GM12878 (cell line): ENCODE data around the gene MFN2. TPM values are rescaled to one million over a fixed set of nuclear protein-coding genes. Genes with fewer than 3 reads are reported as not detected.

ENCODE experiments used
- ATAC-seq: fragments of 200-7000 bp; cut with Tn5 transposase; 3 replicates; pipeline ENCODE4 v1.9.1; 2020; ENCODE audit warnings: mild to moderate bottlenecking, moderate library complexity
- BruUV-seq: library from RNA; stranded (reverse); fragments of 400-500 nt; replicated peaks from 2 replicates; lab custom pipeline; 2021; lab: Mats Ljungman, UMichigan
- CTCF ChIA-PET: fragments of 300-600 bp; sonication (Branson Sonifier 250); formaldehyde crosslinking; extraction: SDS; loops from one replicate; lab custom pipeline; 2021; ENCODE audit warnings: inconsistent platforms; lab: Yijun Ruan, JAX
- POLR2A ChIA-PET: fragments of 350-600 bp; formaldehyde crosslinking; extraction: SDS; loops from one replicate; lab custom pipeline; 2021; ENCODE audit warnings: inconsistent platforms; lab: Charles Lee
- RAD21 ChIA-PET: fragments of 300-600 bp; sonication (Branson Sonifier 250); formaldehyde crosslinking; loops from one replicate; lab custom pipeline; 2023; ENCODE audit warnings: antibody characterized with exemption; ENCODE audit not compliant: unreplicated experiment; lab: Charles Lee
- SMC1A ChIA-PET: fragments of 300-600 bp; sonication (Branson Sonifier 250); formaldehyde crosslinking; loops from one replicate; lab custom pipeline; 2023; ENCODE audit not compliant: unreplicated experiment, uncharacterized antibody; lab: Charles Lee
- DNase-seq: peaks from one replicate; pipeline ENCODE4 v3.0.0-alpha.2; 2011; ENCODE audit warnings: low read depth, low spot score
- FAIRE-seq: peaks from 3 replicates; lab custom pipeline; 2011; peaks lifted over from hg19 to GRCh38; lab: Jason Lieb, UNC
- H2AFZ ChIP-seq: 2 replicates; pipeline ENCODE4 v1.6.0; 2011; ENCODE audit warnings: low read depth, low read length, control low read depth; ENCODE audit not compliant: control insufficient read depth
- H3K27ac ChIP-seq: 2 replicates; pipeline ENCODE4 v1.5.1; 2011; ENCODE audit warnings: control low read depth; ENCODE audit not compliant: control insufficient read depth, insufficient read depth
- H3K27me3 ChIP-seq, 2 experiments: replicated peaks in 1 of 2; 2 replicates each; pipeline versions ENCODE4 v1.6.0 to v1.6.1; 2011; ENCODE audit warnings: low read length in 1 of 2; ENCODE audit not compliant: control insufficient read depth in 2 of 2, insufficient read depth in 2 of 2
- H3K36me3 ChIP-seq, 2 experiments: 2 replicates each; pipeline ENCODE4 v1.5.1; 2011; ENCODE audit warnings: low read length in 1 of 2; ENCODE audit not compliant: control insufficient read depth in 2 of 2, insufficient read depth in 2 of 2
- H3K4me1 ChIP-seq: 2 replicates; pipeline ENCODE4 v1.6.1; 2011; ENCODE audit warnings: mild to moderate bottlenecking, low read length, moderate library complexity, mixed read lengths; ENCODE audit not compliant: control insufficient read depth, insufficient read depth
- H3K4me2 ChIP-seq: 2 replicates; pipeline ENCODE4 v1.6.0; 2011; ENCODE audit warnings: control low read depth; ENCODE audit not compliant: control insufficient read depth, insufficient read depth
- H3K4me3 ChIP-seq: fragments of 200-600 bp; sonication (generic); 2 replicates; pipeline ENCODE4 v1.5.1; 2016
- H3K79me2 ChIP-seq: 2 replicates; pipeline ENCODE4 v1.6.0; 2011; ENCODE audit warnings: low read length; ENCODE audit not compliant: control insufficient read depth, insufficient read depth
- H3K9ac ChIP-seq: 2 replicates; pipeline ENCODE4 v1.8.0; 2011; ENCODE audit warnings: low read length, control low read depth, mixed read lengths; ENCODE audit not compliant: control insufficient read depth, insufficient read depth
- H3K9me3 ChIP-seq: replicated peaks from 3 replicates; pipeline ENCODE4 v1.5.1; 2011; ENCODE audit warnings: mild to moderate bottlenecking, low read length; ENCODE audit not compliant: control insufficient read depth, insufficient read depth
- H4K20me1 ChIP-seq: 2 replicates; pipeline ENCODE4 v1.6.0; 2011; ENCODE audit not compliant: control insufficient read depth, insufficient read depth
- ASH2L ChIP-seq: fragments of 300-600, 200-600 bp; sonication (generic); IDR thresholded peaks from 2 replicates; pipeline ENCODE4 v1.6.1; 2017; ENCODE audit warnings: low read depth, mild to moderate bottlenecking, borderline replicate concordance
- CTCF ChIP-seq, 3 experiments: IDR thresholded peaks in 2 of 3; conservative IDR thresholded peaks in 1 of 3; 2 replicates each; pipeline ENCODE4 v1.5.1; 2011; ENCODE audit warnings: low read depth in 3 of 3, low read length in 3 of 3, mild to moderate bottlenecking in 3 of 3, control low read depth in 2 of 3, moderate library complexity in 2 of 3, inconsistent platforms in 1 of 3, mixed read lengths in 1 of 3; ENCODE audit not compliant: control insufficient read depth in 2 of 3, insufficient read depth in 1 of 3; ENCODE audit errors: extremely low read depth in 1 of 3
- IKZF1 ChIP-seq: fragments of 450-650 bp; conservative IDR thresholded peaks from 2 replicates; pipeline ENCODE4 v1.6.1; 2017; ENCODE audit warnings: antibody characterized with exemption, mild to moderate bottlenecking
- IRF4 ChIP-seq: IDR thresholded peaks from 2 replicates; pipeline ENCODE4 v1.6.1; 2011; ENCODE audit warnings: low read depth, low read length
- RAD21 ChIP-seq: IDR thresholded peaks from 2 replicates; pipeline ENCODE4 v1.6.1; 2011; ENCODE audit warnings: mild to moderate bottlenecking, low read depth, low read length, moderate library complexity; ENCODE audit not compliant: insufficient read depth
- SMC3 ChIP-seq: IDR thresholded peaks from 2 replicates; pipeline ENCODE4 v1.6.1; 2011; ENCODE audit warnings: low read length, improper control_type of control experiment, borderline replicate concordance
- SPI1 ChIP-seq: IDR thresholded peaks from 2 replicates; pipeline ENCODE4 v1.6.1; 2011; ENCODE audit warnings: low read depth, mild to moderate bottlenecking, low read length, moderate library complexity, borderline replicate concordance; ENCODE audit not compliant: insufficient read depth
- USF2 ChIP-seq: IDR thresholded peaks from 2 replicates; pipeline ENCODE4 v1.6.1; 2011; ENCODE audit warnings: low read depth, low read length, improper control_type of control experiment, borderline replicate concordance
- YY1 ChIP-seq: IDR thresholded peaks from 2 replicates; pipeline ENCODE4 v1.6.1; 2011; ENCODE audit warnings: low read depth, mild to moderate bottlenecking, low read length
- WGBS: methylation state at CpG from one replicate; pipeline ENCODE4 v1.1.6; 2016; ENCODE audit warnings: low lambda C conversion rate; ENCODE audit not compliant: insufficient replicate concordance, insufficient coverage; ENCODE audit errors: missing lambda C conversion rate; 5-methylcytosine and 5-hydroxymethylcytosine counted together
- in situ Hi-C: fragments of 300-500 bp; cut with MboI; formaldehyde crosslinking; loops from 9 replicates; pipeline ENCODE4 v1.14.3; 2018; ENCODE audit warnings: mixed read lengths
- intact Hi-C: fragments of 100-400 bp; cut with micrococcal nuclease; formaldehyde crosslinking; loops from one replicate; pipeline ENCODE4 v1.14.2; 2022; ENCODE audit not compliant: unreplicated experiment
- polyA plus RNA-seq, 11 experiments: library from polyadenylated mRNA; depleted of rRNA in 4 of 11; unstranded in 6 of 11; stranded (reverse) in 5 of 11; fragments of >200 nt; fragmentation: Nextera tagmentation in 4 of 11; fragmentation: Illumina TruSeq in 1 of 11; extraction: Ambion mirVana in 4 of 11; extraction: Trizol in 1 of 11; gene quantifications; 1 replicate in 1 of 11; 2 replicates in 10 of 11; pipeline versions ENCODE4 v1.2.1 to v1.2.3, GENCODE V29; 2011 to 2016; ENCODE audit warnings: inconsistent platforms in 2 of 11, missing spikeins in 2 of 11, low read depth in 1 of 11
- total RNA-seq, 4 experiments: library from RNA; depleted of rRNA in 3 of 4; stranded (reverse); fragments of >200 nt in 3 of 4; fragmentation: Illumina TruSeq in 1 of 4; extraction: Trizol in 1 of 4; gene quantifications; 2 replicates each; pipeline versions ENCODE4 v1.2.1 to v1.2.3, GENCODE V29; 2013 to 2021

The MFN2 gene
- total and polyA plus RNA-seq, 10 of the 15 experiments (the other 5 are each of a cell fraction or from before 2014, with no cell fraction given) = 5.3 to 64.4 (median 48.1) TPM

GRCh38 chr1:11964656-11965055 lies 15.6 kb upstream of the MFN2 start:
- no peak overlapping the region for H3K27ac ChIP-seq
- no peaks in the 10 kb centered on the region for H3K79me2 ChIP-seq
- H4K20me1 ChIP-seq = no peaks in the 10 kb centered on the region; the same call in 1 of the 2 replicates
- in situ Hi-C loops = loop anchor here (10.0 kb wide), 1 partner anchor 120 kb away; the partner anchor contains the start of gene NPPA
- H3K9me3 ChIP-seq = no peaks in the 10 kb centered on the region
- ChIA-PET RAD21 (no interaction called here), CTCF (no interaction called here), POLR2A (no interaction called here), SMC1A (no interaction called here)
- H3K4me3 ChIP-seq = no peak overlapping the region
- DNase-seq (no peak), FAIRE-seq (no peak), ATAC-seq (no peak)
- H3K9ac ChIP-seq = no peak overlapping the region
- intact Hi-C loops = no loop called here
- no peaks in the 10 kb centered on the region for H3K27me3 ChIP-seq
- no peak overlapping the region for H3K4me2 ChIP-seq
- 97% methylated on average over 12 of the region's 12 CpGs for WGBS
- H3K4me1 ChIP-seq = no peaks in the 10 kb centered on the region
- H2AFZ ChIP-seq = no peak overlapping the region
- BruUV-seq = no TSS peak
- no peak for TF ChIP-seq YY1
- peaks cover 6 to 16% of the 10 kb centered on the region in 2 experiments for H3K36me3 ChIP-seq

GRCh38 chr1:11967028-11967547 lies 13.2 kb upstream of the MFN2 start:
- peak; percentile 41 for DNase-seq
- peak; percentile 77 for TF ChIP-seq RAD21
- no peak for TF ChIP-seq ASH2L
- TF ChIP-seq IKZF1 = peak; percentile 48; the same call in 1 of the 2 replicates
- 0 out of 2 replicates have a peak, but pooled peaks have one; percentile 33 for TF ChIP-seq IRF4
- TF ChIP-seq CTCF (IDR thresholded peaks at IDR 0.05 in 2 of 3, conservative IDR thresholded peaks at IDR 0.05 in 1 of 3; ENCODE audit: control insufficient read depth in 2 of 3, extremely low read depth in 1 of 3, insufficient read depth in 1 of 3, low read depth in 3 of 3, low read length in 3 of 3) = peak; percentile 63 to 81 (median 70); a peak in 5 of 6 replicates
- no peak for TF ChIP-seq USF2
- TF ChIP-seq SMC3 = peak; percentile 68; the same call in 1 of the 2 replicates
- TF ChIP-seq SPI1 = peak; percentile 55; the same call in 1 of the 2 replicates
- TF ChIP-seq, all 136 proteins: peak for 6
- H4K20me1 ChIP-seq = no peaks in the 10 kb centered on the region; the same call in 1 of the 2 replicates
- intact Hi-C loops (loop anchor here (1.0 to 2.0 kb wide), 2 partner anchors 59 to 128 kb away; no protein-coding TSS in a partner anchor), in situ Hi-C loops (loop anchor here (10.0 kb wide), 1 partner anchor 122 kb away; the partner anchor contains the start of gene NPPA)
- H3K36me3 ChIP-seq = peaks cover 10% of the 10 kb centered on the region in 2 experiments
- WGBS = 68% methylated on average over 6 of the region's 6 CpGs
- H3K27me3 ChIP-seq = no peaks in the 10 kb centered on the region
- H3K4me2 ChIP-seq = no peak overlapping the region
- H3K27ac ChIP-seq = no peak overlapping the region
- H3K9me3 ChIP-seq = no peaks in the 10 kb centered on the region
- SMC1A ChIA-PET = interaction anchor here (0.6 to 1.5 kb wide), 11 partner anchors 11 to 309 kb away, joined by 3 to 7 read pairs (median 3); partner anchors contain the start of gene MFN2
- no peak overlapping the region for H3K9ac ChIP-seq
- CTCF ChIA-PET = interaction anchor here (0.6 to 2.9 kb wide), 24 partner anchors 13 to 293 kb away, joined by 3 to 24 read pairs (median 3); partner anchors contain the start of genes CLCN6, MFN2 and NPPA
- H3K4me1 ChIP-seq = no peaks in the 10 kb centered on the region
- no peaks in the 10 kb centered on the region for H3K79me2 ChIP-seq
- H2AFZ ChIP-seq = no peak overlapping the region
- peak; percentile 92 for ATAC-seq
- peak; percentile 78 for FAIRE-seq
- no TSS peak for BruUV-seq
- RAD21 ChIA-PET = interaction anchor here (0.6 to 2.0 kb wide), 12 partner anchors 13 to 248 kb away, joined by 3 to 25 read pairs (median 4); partner anchors contain the start of genes AGTRAP and MFN2
- H3K4me3 ChIP-seq = no peak overlapping the region
- POLR2A ChIA-PET = interaction anchor here (0.5 to 2.1 kb wide), 3 partner anchors 57 to 728 kb away, joined by 3 to 6 read pairs (median 6); no protein-coding TSS in a partner anchor
